Endothelial cell of umbilical vein (primary cell): ENCODE data around the gene MT1B. TPM values are rescaled to one million over a fixed set of nuclear protein-coding genes. Genes with fewer than 3 reads are reported as not detected.

Source experiments
- BruUV-seq: library from RNA; stranded (reverse); fragments of 400-500 nt; replicated peaks from 2 replicates; lab custom pipeline; 2021; lab: Mats Ljungman, UMichigan
- CTCF ChIA-PET: fragments of 300-600, 350-600 bp; sonication (Branson Sonifier 250); formaldehyde crosslinking; loops from one replicate; lab custom pipeline; 2021; ENCODE audit warnings: antibody characterized with exemption, inconsistent platforms; lab: Charles Lee
- POLR2A ChIA-PET: fragments of 300-600, 350-600 bp; sonication (Branson Sonifier 250); formaldehyde crosslinking; loops from one replicate; lab custom pipeline; 2021; ENCODE audit warnings: antibody characterized with exemption, inconsistent platforms; lab: Charles Lee
- DNase-seq: peaks from one replicate; pipeline ENCODE4 v3.0.0-alpha.2; 2011; ENCODE audit warnings: low read depth, low spot score
- FAIRE-seq: peaks from 2 replicates; lab custom pipeline; 2011; peaks lifted over from hg19 to GRCh38; lab: Jason Lieb, UNC
- H2AFZ ChIP-seq: 2 replicates; pipeline ENCODE4 v1.6.0; 2012; ENCODE audit warnings: low read depth, low read length, control low read depth, inconsistent platforms
- H3K27ac ChIP-seq: 2 replicates; pipeline ENCODE4 v1.5.1; 2011; ENCODE audit warnings: low read depth, mild to moderate bottlenecking, control low read depth, low read length, moderate library complexity; ENCODE audit not compliant: insufficient read depth
- H3K27me3 ChIP-seq, 2 experiments: 2 replicates each; pipeline versions ENCODE4 v1.6.0 to v1.6.1; 2011; ENCODE audit warnings: low read length in 2 of 2, mixed read lengths in 1 of 2; ENCODE audit not compliant: control insufficient read depth in 2 of 2, insufficient read depth in 2 of 2
- H3K36me3 ChIP-seq, 2 experiments: 2 replicates in 1 of 2; 3 replicates in 1 of 2; pipeline ENCODE4 v1.5.1; 2011; ENCODE audit warnings: low read length in 2 of 2, mild to moderate bottlenecking in 1 of 2, moderate library complexity in 1 of 2; ENCODE audit not compliant: control insufficient read depth in 2 of 2, insufficient read depth in 2 of 2; ENCODE audit errors: extremely low read depth in 1 of 2
- H3K4me1 ChIP-seq: 3 replicates; pipeline ENCODE4 v1.5.1; 2011; ENCODE audit warnings: mild to moderate bottlenecking, low read length; ENCODE audit not compliant: control insufficient read depth, insufficient read depth; ENCODE audit errors: extremely low read depth
- H3K4me2 ChIP-seq: 2 replicates; pipeline ENCODE4 v1.6.1; 2011; ENCODE audit warnings: low read length, control low read depth, mixed read lengths; ENCODE audit not compliant: insufficient read depth
- H3K4me3 ChIP-seq, 3 experiments: fragments of 200-600 bp in 1 of 3; sonication (generic), shearing (Covaris generic) in 1 of 3; replicated peaks in 1 of 3; 2 replicates each; pipeline ENCODE4 v1.5.1; 2011 to 2016; ENCODE audit warnings: control low read depth in 3 of 3, low read length in 3 of 3, mild to moderate bottlenecking in 2 of 3, inconsistent platforms in 1 of 3, low read depth in 1 of 3, moderate library complexity in 1 of 3; ENCODE audit not compliant: insufficient read depth in 1 of 3
- H3K79me2 ChIP-seq: 2 replicates; pipeline ENCODE4 v1.6.0; 2012; ENCODE audit warnings: low read length, inconsistent platforms; ENCODE audit not compliant: control insufficient read depth, insufficient read depth
- H3K9ac ChIP-seq: replicated peaks from 2 replicates; pipeline ENCODE3; 2011; ENCODE audit warnings: low read length, control low read depth; ENCODE audit not compliant: insufficient read depth; ENCODE audit errors: extremely low read depth
- H3K9me1 ChIP-seq: replicated peaks from 3 replicates; pipeline ENCODE4 v1.6.0; 2011; ENCODE audit warnings: mild to moderate bottlenecking, low read length; ENCODE audit not compliant: control insufficient read depth, insufficient read depth; ENCODE audit errors: extremely low read depth
- H3K9me3 ChIP-seq: replicated peaks from 2 replicates; pipeline ENCODE4 v1.5.1; 2012; ENCODE audit warnings: low read length, inconsistent platforms; ENCODE audit not compliant: control insufficient read depth, insufficient read depth
- H4K20me1 ChIP-seq: replicated peaks from 2 replicates; pipeline ENCODE3; 2011; ENCODE audit warnings: mild to moderate bottlenecking, low read length; ENCODE audit not compliant: control insufficient read depth, insufficient read depth; ENCODE audit errors: extremely low read depth
- EZH2 ChIP-seq: IDR thresholded peaks from 2 replicates; pipeline ENCODE4 v1.6.1; 2012; ENCODE audit warnings: borderline replicate concordance, low read depth, mild to moderate bottlenecking, moderate library complexity, low read length, inconsistent platforms; ENCODE audit not compliant: severe bottlenecking
- FOS ChIP-seq: IDR thresholded peaks from 2 replicates; pipeline ENCODE4 v1.6.1; 2011; ENCODE audit warnings: mild to moderate bottlenecking, low read length, moderate library complexity, borderline replicate concordance; ENCODE audit not compliant: insufficient read depth
- GATA2 ChIP-seq: IDR thresholded peaks from 2 replicates; pipeline ENCODE4 v1.7.0; 2011; ENCODE audit warnings: low read depth, mild to moderate bottlenecking, moderate library complexity, mixed read lengths, low read length; ENCODE audit not compliant: insufficient read length, insufficient read depth
- JUN ChIP-seq: IDR thresholded peaks from 2 replicates; pipeline ENCODE4 v1.6.1; 2011; ENCODE audit warnings: borderline replicate concordance, low read depth; ENCODE audit not compliant: insufficient read length, insufficient read depth
- MYC ChIP-seq: IDR thresholded peaks from one replicate; pipeline ENCODE4 v1.6.1; 2011; ENCODE audit warnings: mild to moderate bottlenecking, low read depth, low read length
- POLR2A ChIP-seq: IDR thresholded peaks from 2 replicates; pipeline ENCODE4 v1.6.1; 2012; ENCODE audit warnings: low read depth, mild to moderate bottlenecking, control low read depth, low read length
- POLR2AphosphoS5 ChIP-seq: IDR thresholded peaks from 2 replicates; pipeline ENCODE4 v1.6.1; 2012; ENCODE audit warnings: low read depth, mild to moderate bottlenecking, control low read depth, low read length, moderate library complexity; ENCODE audit not compliant: insufficient read depth
- dilution Hi-C: fragments of 300-500 bp; cut with MboI; formaldehyde crosslinking; loops from one replicate; pipeline ENCODE4 v1.15.0; 2019; ENCODE audit warnings: low sequenced_read_pairs; ENCODE audit not compliant: extremely low pct_ligation_motif_present
- intact Hi-C: fragments of 100-400 bp; cut with micrococcal nuclease; formaldehyde crosslinking; loops from one replicate; pipeline ENCODE4 v1.10.0; 2022
- polyA plus RNA-seq, 4 experiments: library from polyadenylated mRNA; depleted of rRNA in 3 of 4; stranded (reverse) in 3 of 4; unstranded in 1 of 4; fragments of >200 nt; gene quantifications; 2 replicates each; pipeline versions ENCODE4 v1.2.1 to v1.2.3, GENCODE V29; 2011 to 2012; ENCODE audit warnings: missing spikeins in 1 of 4
- total RNA-seq: library from RNA; stranded (reverse); gene quantifications from 2 replicates; pipeline ENCODE4 v1.2.3, GENCODE V29; 2021
- TF ChIP-seq, protein P1 (sequence below): IDR thresholded peaks from 2 replicates; pipeline ENCODE4 v1.6.1; 2011; ENCODE audit not compliant: insufficient read depth, insufficient read length
- TF ChIP-seq, protein P2 (sequence below), 2 donors: IDR thresholded peaks; 1 replicate in 1 of 2; 2 replicates in 1 of 2; pipeline ENCODE4 v1.5.1; 2011; ENCODE audit warnings: low read length in 2 of 2, mild to moderate bottlenecking in 2 of 2, moderate library complexity in 2 of 2, control low read depth in 1 of 2, inconsistent platforms in 1 of 2, low read depth in 1 of 2; ENCODE audit not compliant: insufficient read depth in 1 of 2; ENCODE audit errors: extremely low read depth in 1 of 2

The MT1B gene
- total and polyA plus RNA-seq, 2 donors (not counting 3 experiments of a cell fraction or from before 2014, with no cell fraction given) = not detected

DNA sequence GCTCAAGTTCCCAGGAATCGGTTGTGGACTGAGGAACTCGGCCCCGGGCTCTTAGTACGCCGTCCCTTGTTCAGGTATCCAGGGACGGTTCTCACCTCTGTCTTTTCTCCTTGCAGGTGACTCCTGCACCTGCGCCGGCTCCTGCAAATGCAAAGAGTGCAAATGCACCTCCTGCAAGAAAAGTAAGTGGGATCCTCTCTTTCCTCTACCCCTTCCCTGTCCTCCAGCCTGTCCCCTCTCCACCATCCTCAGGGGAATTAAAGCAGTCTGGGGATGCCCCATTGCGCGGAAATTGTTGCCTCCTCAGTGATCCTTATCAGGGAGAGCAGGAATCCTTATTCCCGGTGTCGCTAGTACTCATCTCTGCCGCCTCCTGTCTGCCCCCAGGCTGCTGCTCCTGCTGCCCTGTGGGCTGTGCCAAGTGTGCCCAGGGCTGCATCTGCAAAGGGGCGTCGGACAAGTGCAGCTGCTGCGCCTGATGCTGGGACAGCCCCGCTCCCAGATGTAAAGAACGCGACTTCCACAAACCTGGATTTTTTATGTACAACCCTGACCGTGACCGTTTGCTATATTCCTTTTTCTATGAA lies 42.7 kb upstream of the MT1B start:
- Histone ChIP-seq H4K20me1 (no peaks in the 10 kb centered on the region), H3K9me3 (no peaks in the 10 kb centered on the region), H3K9ac (peak overlapping the region; percentile 95), H3K79me2 (peaks cover 28% of the 10 kb centered on the region), H3K27me3 (no peaks in the 10 kb centered on the region), H3K27ac (peak overlapping the region; percentile 99), H3K4me2 (peak overlapping the region; percentile 81), H3K36me3 (no peaks in the 10 kb centered on the region), H3K4me1 (peaks cover 68% of the 10 kb centered on the region), H2AFZ (no peak overlapping the region), H3K4me3 (peak overlapping the region; percentile 50 to 93 (median 83)), H3K9me1 (no peaks in the 10 kb centered on the region)
- dilution Hi-C loops = no loop called here
- FAIRE-seq (no peak), DNase-seq (no peak)
- TSS peak; percentile 96 for BruUV-seq
- no peak for TF ChIP-seq EZH2
- TF ChIP-seq GATA2 = peak; percentile 33
- ChIA-PET CTCF (interaction anchor here (0.6 to 1.5 kb wide), 7 partner anchors 8 to 93 kb away, joined by 3 to 8 read pairs (median 3); no protein-coding TSS in a partner anchor), POLR2A (interaction anchor here (1.1 to 4.5 kb wide), 2 partner anchors 9 to 17 kb away, joined by 8 to 51 read pairs; partner anchors contain the start of gene MT1E)
- intact Hi-C loops = no loop called here

DNA sequence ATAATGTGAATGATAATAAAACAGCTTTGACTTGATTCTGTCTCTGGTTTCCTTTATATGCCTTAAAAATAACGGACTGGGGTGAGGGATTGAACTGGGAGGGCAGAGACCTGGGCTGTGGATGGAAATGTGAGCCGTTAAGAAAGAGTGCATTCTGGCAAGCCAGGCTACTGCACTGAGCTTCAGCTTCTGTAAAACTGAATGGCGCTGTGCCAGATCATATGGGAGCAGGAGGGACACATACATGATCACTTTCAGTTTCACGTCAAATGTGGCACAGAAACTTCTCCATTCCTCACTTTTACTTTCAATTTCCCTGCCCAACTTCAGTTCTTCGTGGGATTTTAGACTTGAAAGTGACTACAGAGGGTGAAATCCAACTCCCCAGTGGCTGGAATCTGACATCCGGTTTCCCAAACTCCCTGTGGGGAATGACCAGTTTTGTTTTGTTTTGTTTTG lies 42.2 kb upstream of the MT1B start:
- FAIRE-seq = no peak
- Histone ChIP-seq H3K9me3 (no peaks in the 10 kb centered on the region), H2AFZ (no peak overlapping the region), H3K9me1 (no peaks in the 10 kb centered on the region), H3K4me2 (peak overlapping the region; percentile 81), H3K27me3 (no peaks in the 10 kb centered on the region), H3K4me3 (peak overlapping the region; percentile 50 to 93 (median 83)), H3K36me3 (no peaks in the 10 kb centered on the region), H3K79me2 (peaks cover 28% of the 10 kb centered on the region), H4K20me1 (no peaks in the 10 kb centered on the region), H3K9ac (peak overlapping the region; percentile 95), H3K4me1 (peaks cover 73% of the 10 kb centered on the region), H3K27ac (peak overlapping the region; percentile 99)
- intact Hi-C loops (no loop called here), dilution Hi-C loops (no loop called here)
- peak; percentile 82 for DNase-seq
- TSS peak; percentile 1 for BruUV-seq
- no peak for TF ChIP-seq FOS
- peak; percentile 72 for TF ChIP-seq POLR2A
- TF ChIP-seq, protein P1, sequence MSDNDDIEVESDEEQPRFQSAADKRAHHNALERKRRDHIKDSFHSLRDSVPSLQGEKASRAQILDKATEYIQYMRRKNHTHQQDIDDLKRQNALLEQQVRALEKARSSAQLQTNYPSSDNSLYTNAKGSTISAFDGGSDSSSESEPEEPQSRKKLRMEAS = no peak
- TF ChIP-seq POLR2AphosphoS5 = peak; percentile 55
- TF ChIP-seq MYC = no peak
- no peak for TF ChIP-seq JUN
- no peak for TF ChIP-seq GATA2
- no peak for TF ChIP-seq EZH2
- TF ChIP-seq, protein P2, sequence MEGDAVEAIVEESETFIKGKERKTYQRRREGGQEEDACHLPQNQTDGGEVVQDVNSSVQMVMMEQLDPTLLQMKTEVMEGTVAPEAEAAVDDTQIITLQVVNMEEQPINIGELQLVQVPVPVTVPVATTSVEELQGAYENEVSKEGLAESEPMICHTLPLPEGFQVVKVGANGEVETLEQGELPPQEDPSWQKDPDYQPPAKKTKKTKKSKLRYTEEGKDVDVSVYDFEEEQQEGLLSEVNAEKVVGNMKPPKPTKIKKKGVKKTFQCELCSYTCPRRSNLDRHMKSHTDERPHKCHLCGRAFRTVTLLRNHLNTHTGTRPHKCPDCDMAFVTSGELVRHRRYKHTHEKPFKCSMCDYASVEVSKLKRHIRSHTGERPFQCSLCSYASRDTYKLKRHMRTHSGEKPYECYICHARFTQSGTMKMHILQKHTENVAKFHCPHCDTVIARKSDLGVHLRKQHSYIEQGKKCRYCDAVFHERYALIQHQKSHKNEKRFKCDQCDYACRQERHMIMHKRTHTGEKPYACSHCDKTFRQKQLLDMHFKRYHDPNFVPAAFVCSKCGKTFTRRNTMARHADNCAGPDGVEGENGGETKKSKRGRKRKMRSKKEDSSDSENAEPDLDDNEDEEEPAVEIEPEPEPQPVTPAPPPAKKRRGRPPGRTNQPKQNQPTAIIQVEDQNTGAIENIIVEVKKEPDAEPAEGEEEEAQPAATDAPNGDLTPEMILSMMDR (IDR thresholded peaks at IDR 0.05; ENCODE audit: extremely low read depth in 1 of 2, insufficient read depth in 1 of 2, low read depth in 1 of 2, low read length in 2 of 2) = no peak
- ChIA-PET CTCF (interaction anchor here (0.6 to 1.5 kb wide), 7 partner anchors 9 to 92 kb away, joined by 3 to 8 read pairs (median 3); no protein-coding TSS in a partner anchor), POLR2A (interaction anchor here (4.5 kb wide), 1 partner anchor 17 kb away, joined by 51 read pairs; the partner anchor contains the start of gene MT1E)
